DOHH2 (cell line): ENCODE data around the gene IFITM10.

Experiments
- CTCF ChIP-seq: fragments of 200-600 bp; sonication (generic); IDR thresholded peaks from one replicate; pipeline ENCODE4 v1.5.1; 2014; ENCODE audit warnings: antibody characterized with exemption, mild to moderate bottlenecking, low read depth, low read length; ENCODE audit not compliant: poor library complexity, severe bottlenecking
- EZH2phosphoT487 ChIP-seq: fragments of 200-600 bp; sonication (generic); IDR thresholded peaks from 2 replicates; pipeline ENCODE4 v1.6.1; 2017; ENCODE audit warnings: borderline replicate concordance, mild to moderate bottlenecking, antibody characterized with exemption, low read length, moderate library complexity, mixed read lengths

GRCh38 chr11:1719781-1720180, 30.6 kb downstream of the IFITM10 start:
- TF ChIP-seq CTCF = no peak
- TF ChIP-seq EZH2phosphoT487 = no peak
